ENCODE results near the gene PLSCR5.
A peak's percentile ranks its signal among the peaks of the same experiment; 100 is the strongest.

The PLSCR5 gene

DNA sequence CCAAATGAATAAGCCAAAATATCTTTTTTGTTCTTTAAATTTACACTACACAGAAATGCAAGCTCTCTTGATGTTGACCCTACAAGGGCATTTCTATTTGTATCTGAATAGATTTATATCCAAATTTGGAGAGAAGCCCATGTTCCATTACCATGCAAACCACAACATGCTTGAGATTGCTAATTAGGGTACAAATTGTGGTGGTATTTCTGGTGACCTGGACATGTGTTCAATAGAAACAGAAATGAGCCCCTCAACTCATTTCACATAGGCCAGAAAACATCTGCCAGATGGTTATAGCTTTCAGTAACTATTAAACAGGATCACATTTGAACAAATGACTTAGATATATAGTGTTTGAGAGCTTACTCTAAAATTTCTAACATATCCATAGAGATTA lies 23.5 kb upstream of the PLSCR5 start:
- Histone ChIP-seq H3K27ac (ENCODE audit: low read depth, low read length) (no peak overlapping the region), H3K9ac (ENCODE audit: low read length in 5 of 5) (no peak overlapping the region), H3K4me1 (ENCODE audit: control insufficient read depth in 5 of 5, insufficient read depth in 5 of 5, low read length in 5 of 5) (peaks cover 0 to 4% (median 0%) of the 10 kb centered on the region in 5 donors), H3K9me3 (ENCODE audit: control insufficient read depth in 5 of 5, low read length in 5 of 5) (no peaks in the 10 kb centered on the region), H3K36me3 (ENCODE audit: control insufficient read depth in 5 of 5, insufficient read depth in 5 of 5, low read length in 5 of 5) (no peaks in the 10 kb centered on the region), H3K4me3 (ENCODE audit: low read depth in 1 of 5, low read length in 5 of 5) (no peak overlapping the region), H3K27me3 (ENCODE audit: control insufficient read depth in 5 of 5, insufficient read depth in 4 of 5, low read length in 5 of 5) (no peaks in the 10 kb centered on the region)

- Histone ChIP-seq H3K9ac (ENCODE audit: low read length in 5 of 5) (no peak overlapping the region), H3K4me3 (ENCODE audit: low read depth in 1 of 5, low read length in 5 of 5) (no peak overlapping the region), H3K27ac (ENCODE audit: low read depth, low read length) (no peak overlapping the region), H3K36me3 (ENCODE audit: control insufficient read depth in 5 of 5, insufficient read depth in 5 of 5, low read length in 5 of 5) (no peaks in the 10 kb centered on the region), H3K27me3 (ENCODE audit: control insufficient read depth in 5 of 5, insufficient read depth in 4 of 5, low read length in 5 of 5) (no peaks in the 10 kb centered on the region), H3K4me1 (ENCODE audit: control insufficient read depth in 5 of 5, insufficient read depth in 5 of 5, low read length in 5 of 5) (peaks cover 0 to 4% (median 0%) of the 10 kb centered on the region in 5 donors), H3K9me3 (ENCODE audit: control insufficient read depth in 5 of 5, low read length in 5 of 5) (no peaks in the 10 kb centered on the region)
Observed at GRCh38 chr3:146626403-146627122, 21.4 kb upstream of the PLSCR5 start.

DNA sequence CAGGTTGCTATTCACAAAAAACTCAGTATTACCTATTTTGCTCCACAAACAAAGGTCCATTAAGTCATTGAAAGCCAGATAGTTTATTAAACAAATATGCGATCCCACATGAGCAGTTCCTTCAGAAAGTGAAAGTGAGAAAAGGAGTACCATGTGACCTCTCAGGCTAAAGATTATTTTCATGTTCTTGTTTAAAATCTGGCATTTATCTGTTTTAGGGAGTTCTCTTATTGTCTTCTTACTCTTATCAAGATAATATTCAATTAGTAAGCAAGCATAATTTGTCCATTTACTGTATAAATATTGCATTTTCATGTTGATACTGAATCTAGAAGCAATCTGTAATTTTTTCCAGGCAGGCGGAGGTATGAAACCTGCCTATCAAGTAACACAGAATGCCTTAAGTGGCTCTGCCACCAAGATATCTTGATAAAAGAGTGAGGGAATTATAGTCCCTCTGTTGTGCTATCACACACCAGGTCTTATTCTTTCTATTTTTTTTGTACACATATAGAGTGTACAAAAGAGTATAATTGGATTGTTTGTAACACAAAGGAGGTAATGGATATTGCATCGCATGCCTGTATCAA lies 20.1 kb upstream of the PLSCR5 start:
- no peaks in the 10 kb centered on the region for H3K27me3 ChIP-seq (ENCODE audit: control insufficient read depth in 5 of 5, insufficient read depth in 4 of 5, low read length in 5 of 5)
- no peaks in the 10 kb centered on the region for H3K36me3 ChIP-seq (ENCODE audit: control insufficient read depth in 5 of 5, insufficient read depth in 5 of 5, low read length in 5 of 5)
- no peak overlapping the region for H3K27ac ChIP-seq (ENCODE audit: low read depth, low read length)
- peak overlapping the region; percentile 27 to 59 (median 56) for H3K4me3 ChIP-seq (ENCODE audit: low read depth in 1 of 5, low read length in 5 of 5)
- H3K9me3 ChIP-seq (ENCODE audit: control insufficient read depth in 5 of 5, low read length in 5 of 5), result no peaks in the 10 kb centered on the region
- peak overlapping the region in 3 of 5 donors; percentile 30 to 56 (median 35) for H3K9ac ChIP-seq (ENCODE audit: low read length in 5 of 5)
- H3K4me1 ChIP-seq (ENCODE audit: control insufficient read depth in 5 of 5, insufficient read depth in 5 of 5, low read length in 5 of 5), result peaks cover 0 to 4% (median 0%) of the 10 kb centered on the region in 5 donors

- no peaks in the 10 kb centered on the region for H3K27me3 ChIP-seq (ENCODE audit: control insufficient read depth in 5 of 5, insufficient read depth in 4 of 5, low read length in 5 of 5)
- peaks cover 0 to 4% (median 0%) of the 10 kb centered on the region in 5 donors for H3K4me1 ChIP-seq (ENCODE audit: control insufficient read depth in 5 of 5, insufficient read depth in 5 of 5, low read length in 5 of 5)
- no peaks in the 10 kb centered on the region for H3K36me3 ChIP-seq (ENCODE audit: control insufficient read depth in 5 of 5, insufficient read depth in 5 of 5, low read length in 5 of 5)
- H3K4me3 ChIP-seq (ENCODE audit: low read depth in 1 of 5, low read length in 5 of 5), result no peak overlapping the region
- no peak overlapping the region for H3K27ac ChIP-seq (ENCODE audit: low read depth, low read length)
- H3K9ac ChIP-seq (ENCODE audit: low read length in 5 of 5), result no peak overlapping the region
- H3K9me3 ChIP-seq (ENCODE audit: control insufficient read depth in 5 of 5, low read length in 5 of 5), result no peaks in the 10 kb centered on the region
Observed at GRCh38 chr3:146621723-146622122, 16.6 kb upstream of the PLSCR5 start.

DNA sequence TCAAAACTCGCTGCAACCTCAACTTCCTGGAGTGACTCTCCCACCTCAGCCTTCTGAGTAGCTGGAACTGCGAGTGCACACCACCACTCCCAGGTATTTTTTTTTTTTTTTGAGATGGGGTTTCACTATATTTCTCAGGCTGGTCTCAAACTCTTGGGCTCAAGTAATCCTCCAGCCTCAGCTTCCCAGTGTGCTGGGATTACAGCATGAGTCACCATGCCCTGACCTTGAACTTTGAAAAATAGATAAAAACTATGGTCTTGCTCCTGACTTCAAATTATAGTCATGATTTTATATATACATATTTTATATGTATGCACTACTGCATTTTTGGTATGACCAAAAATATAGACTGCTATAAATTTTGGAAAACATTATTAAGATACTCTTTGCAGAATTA lies 6.9 kb upstream of the PLSCR5 start:
- no peak overlapping the region for H3K9ac ChIP-seq (ENCODE audit: low read length in 5 of 5)
- H3K27me3 ChIP-seq (ENCODE audit: control insufficient read depth in 5 of 5, insufficient read depth in 4 of 5, low read length in 5 of 5), result peaks cover 0 to 3% (median 0%) of the 10 kb centered on the region in 5 donors
- no peak overlapping the region for H3K27ac ChIP-seq (ENCODE audit: low read depth, low read length)
- no peaks in the 10 kb centered on the region for H3K36me3 ChIP-seq (ENCODE audit: control insufficient read depth in 5 of 5, insufficient read depth in 5 of 5, low read length in 5 of 5)
- no peaks in the 10 kb centered on the region for H3K4me1 ChIP-seq (ENCODE audit: control insufficient read depth in 5 of 5, insufficient read depth in 5 of 5, low read length in 5 of 5)
- H3K4me3 ChIP-seq (ENCODE audit: low read depth in 1 of 5, low read length in 5 of 5), result no peak overlapping the region
- no peaks in the 10 kb centered on the region for H3K9me3 ChIP-seq (ENCODE audit: control insufficient read depth in 5 of 5, low read length in 5 of 5)

- no peaks in the 10 kb centered on the region for H3K36me3 ChIP-seq (ENCODE audit: control insufficient read depth in 5 of 5, insufficient read depth in 5 of 5, low read length in 5 of 5)
- H3K4me1 ChIP-seq (ENCODE audit: control insufficient read depth in 5 of 5, insufficient read depth in 5 of 5, low read length in 5 of 5), result no peaks in the 10 kb centered on the region
- no peak overlapping the region for H3K27ac ChIP-seq (ENCODE audit: low read depth, low read length)
- no peaks in the 10 kb centered on the region for H3K9me3 ChIP-seq (ENCODE audit: control insufficient read depth in 5 of 5, low read length in 5 of 5)
- peaks cover 0 to 3% (median 0%) of the 10 kb centered on the region in 5 donors for H3K27me3 ChIP-seq (ENCODE audit: control insufficient read depth in 5 of 5, insufficient read depth in 4 of 5, low read length in 5 of 5)
- no peak overlapping the region for H3K4me3 ChIP-seq (ENCODE audit: low read depth in 1 of 5, low read length in 5 of 5)
- H3K9ac ChIP-seq (ENCODE audit: low read length in 5 of 5), result no peak overlapping the region
Observed at GRCh38 chr3:146611096-146611495, 6.0 kb upstream of the PLSCR5 start.

- Histone ChIP-seq H3K36me3 (ENCODE audit: control insufficient read depth in 5 of 5, insufficient read depth in 5 of 5, low read length in 5 of 5) (no peaks in the 10 kb centered on the region), H3K27ac (ENCODE audit: low read depth, low read length) (no peak overlapping the region), H3K9ac (ENCODE audit: low read length in 5 of 5) (no peak overlapping the region), H3K27me3 (ENCODE audit: control insufficient read depth in 5 of 5, insufficient read depth in 4 of 5, low read length in 5 of 5) (no peaks in the 10 kb centered on the region), H3K4me3 (ENCODE audit: low read depth in 1 of 5, low read length in 5 of 5) (no peak overlapping the region), H3K4me1 (ENCODE audit: control insufficient read depth in 5 of 5, insufficient read depth in 5 of 5, low read length in 5 of 5) (no peaks in the 10 kb centered on the region), H3K9me3 (ENCODE audit: control insufficient read depth in 5 of 5, low read length in 5 of 5) (no peaks in the 10 kb centered on the region)
Observed at GRCh38 chr3:146598535-146598934, 6.6 kb downstream of the PLSCR5 start.

- Histone ChIP-seq H3K4me3 (ENCODE audit: low read depth in 1 of 5, low read length in 5 of 5) (no peak overlapping the region), H3K9ac (ENCODE audit: low read length in 5 of 5) (no peak overlapping the region), H3K4me1 (ENCODE audit: control insufficient read depth in 5 of 5, insufficient read depth in 5 of 5, low read length in 5 of 5) (no peaks in the 10 kb centered on the region), H3K27me3 (ENCODE audit: control insufficient read depth in 5 of 5, insufficient read depth in 4 of 5, low read length in 5 of 5) (no peaks in the 10 kb centered on the region), H3K36me3 (ENCODE audit: control insufficient read depth in 5 of 5, insufficient read depth in 5 of 5, low read length in 5 of 5) (no peaks in the 10 kb centered on the region), H3K9me3 (ENCODE audit: control insufficient read depth in 5 of 5, low read length in 5 of 5) (no peaks in the 10 kb centered on the region), H3K27ac (ENCODE audit: low read depth, low read length) (no peak overlapping the region)
Observed at GRCh38 chr3:146594843-146595482, 10.2 kb downstream of the PLSCR5 start.

DNA sequence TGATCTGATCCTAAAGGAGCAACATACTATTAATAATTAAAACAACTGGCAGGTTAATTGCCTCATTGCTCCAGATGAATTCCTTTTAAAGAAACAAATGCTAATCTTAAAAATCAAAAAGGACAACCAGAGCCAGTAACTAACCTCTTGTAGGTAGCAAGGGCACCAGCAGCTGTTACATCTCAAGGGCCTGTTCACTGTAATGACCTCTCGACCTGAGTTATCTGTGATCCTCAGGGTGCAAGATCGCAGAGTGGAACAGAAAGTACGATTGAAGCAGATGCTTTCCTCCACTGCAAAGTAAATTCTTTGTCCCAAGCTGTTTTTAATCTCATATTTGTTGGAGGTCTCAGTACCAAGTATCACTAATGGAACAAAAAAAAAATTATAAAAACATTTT lies 11.4 kb downstream of the PLSCR5 start:
- Histone ChIP-seq H3K27me3 (ENCODE audit: control insufficient read depth in 5 of 5, insufficient read depth in 4 of 5, low read length in 5 of 5) (no peaks in the 10 kb centered on the region), H3K27ac (ENCODE audit: low read depth, low read length) (no peak overlapping the region), H3K9ac (ENCODE audit: low read length in 5 of 5) (no peak overlapping the region), H3K4me1 (ENCODE audit: control insufficient read depth in 5 of 5, insufficient read depth in 5 of 5, low read length in 5 of 5) (peaks cover 0 to 3% (median 0%) of the 10 kb centered on the region in 5 donors), H3K36me3 (ENCODE audit: control insufficient read depth in 5 of 5, insufficient read depth in 5 of 5, low read length in 5 of 5) (no peaks in the 10 kb centered on the region), H3K9me3 (ENCODE audit: control insufficient read depth in 5 of 5, low read length in 5 of 5) (no peaks in the 10 kb centered on the region), H3K4me3 (ENCODE audit: low read depth in 1 of 5, low read length in 5 of 5) (no peak overlapping the region)

GRCh38 chr3:146590521-146590920 lies 14.6 kb downstream of the PLSCR5 start:
- Histone ChIP-seq H3K4me3 (ENCODE audit: low read depth in 1 of 5, low read length in 5 of 5) (no peak overlapping the region), H3K9me3 (ENCODE audit: control insufficient read depth in 5 of 5, low read length in 5 of 5) (no peaks in the 10 kb centered on the region), H3K27me3 (ENCODE audit: control insufficient read depth in 5 of 5, insufficient read depth in 4 of 5, low read length in 5 of 5) (no peaks in the 10 kb centered on the region), H3K9ac (ENCODE audit: low read length in 5 of 5) (no peak overlapping the region), H3K36me3 (ENCODE audit: control insufficient read depth in 5 of 5, insufficient read depth in 5 of 5, low read length in 5 of 5) (no peaks in the 10 kb centered on the region), H3K4me1 (ENCODE audit: control insufficient read depth in 5 of 5, insufficient read depth in 5 of 5, low read length in 5 of 5) (peaks cover 0 to 3% (median 0%) of the 10 kb centered on the region in 5 donors), H3K27ac (ENCODE audit: low read depth, low read length) (no peak overlapping the region)

Measured in subcutaneous abdominal adipose tissue (tissue), 5 donors.